ENCODE measurements around the gene VPS50.

DNA sequence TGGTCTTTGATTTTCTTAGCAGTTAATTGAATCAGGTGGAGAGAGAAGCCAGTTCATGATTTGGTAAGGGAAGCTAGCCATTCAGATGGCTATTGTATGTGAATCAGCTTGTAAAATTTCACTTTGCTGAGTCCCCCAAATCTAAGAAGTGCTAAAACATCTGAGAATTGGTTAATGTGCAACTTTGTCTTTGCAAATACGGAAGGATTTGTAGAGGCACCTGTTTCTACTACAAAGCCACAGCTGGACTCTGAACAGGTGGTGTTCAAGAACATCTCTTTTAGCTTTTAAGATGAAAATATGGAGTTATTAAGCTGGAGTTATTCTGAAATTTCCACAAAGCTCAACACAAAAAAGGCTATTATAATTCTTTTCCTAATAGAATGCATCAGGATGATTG lies 132.6 kb downstream of the VPS50 start:
- TF ChIP-seq CTCF (IDR thresholded peaks at IDR 0.05): no peak
- no peak for TF ChIP-seq POLR2A (IDR thresholded peaks at IDR 0.05)
- TF ChIP-seq POLR2AphosphoS5 (IDR thresholded peaks at IDR 0.05): no peak
- TF ChIP-seq EP300 (IDR thresholded peaks at IDR 0.05): no peak
